CD4-positive, alpha-beta T cell treated with Interleukin-15 for 1 hour (primary cell): ENCODE data around the gene CPLX1.

Experiments
- DNase-seq: peaks from one replicate; pipeline ENCODE4 v3.0.0-alpha.2; 2020

CPLX1 gene

DNA sequence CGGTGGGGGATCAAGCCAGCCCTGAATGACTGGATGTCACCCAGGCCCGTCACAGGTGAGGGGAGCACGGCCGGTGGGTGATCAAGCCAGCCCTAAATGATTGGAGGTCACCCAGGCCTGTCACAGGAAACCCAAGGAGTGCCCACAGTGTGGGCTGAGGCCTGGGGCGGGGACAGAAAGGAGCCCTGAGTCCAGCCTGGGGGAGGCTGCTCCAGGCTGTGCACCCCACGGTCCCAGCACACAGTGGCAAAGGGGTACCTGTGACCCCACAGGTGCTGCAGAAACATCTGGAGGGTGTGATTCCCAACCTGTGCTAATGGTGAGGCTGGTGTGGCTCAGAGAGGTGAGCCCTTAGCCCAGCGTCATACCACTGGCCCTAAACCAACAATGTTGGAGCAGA lies 6.2 kb upstream of the CPLX1 start:
- DNase-seq = no peak

DNA sequence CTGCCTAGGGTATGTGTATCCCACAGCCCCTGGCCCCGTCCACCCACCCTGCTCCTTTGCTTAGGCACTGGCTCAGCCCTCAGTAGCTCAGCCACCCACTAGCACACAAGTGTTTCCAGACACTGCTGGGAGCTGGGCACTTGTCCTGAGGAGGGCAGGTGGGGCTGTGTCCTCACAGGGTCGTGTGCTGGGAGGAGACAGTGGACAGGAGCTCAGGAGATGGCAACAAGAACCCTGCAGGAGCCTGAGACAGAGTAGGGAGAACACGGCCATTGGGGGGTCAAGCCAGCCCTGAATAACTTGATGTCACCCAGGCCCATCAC lies 5.5 kb upstream of the CPLX1 start:
- DNase-seq = no peak

- no peak for DNase-seq
Measured at GRCh38 chr4:830601-831482, 4.9 kb upstream of the CPLX1 start.

DNA sequence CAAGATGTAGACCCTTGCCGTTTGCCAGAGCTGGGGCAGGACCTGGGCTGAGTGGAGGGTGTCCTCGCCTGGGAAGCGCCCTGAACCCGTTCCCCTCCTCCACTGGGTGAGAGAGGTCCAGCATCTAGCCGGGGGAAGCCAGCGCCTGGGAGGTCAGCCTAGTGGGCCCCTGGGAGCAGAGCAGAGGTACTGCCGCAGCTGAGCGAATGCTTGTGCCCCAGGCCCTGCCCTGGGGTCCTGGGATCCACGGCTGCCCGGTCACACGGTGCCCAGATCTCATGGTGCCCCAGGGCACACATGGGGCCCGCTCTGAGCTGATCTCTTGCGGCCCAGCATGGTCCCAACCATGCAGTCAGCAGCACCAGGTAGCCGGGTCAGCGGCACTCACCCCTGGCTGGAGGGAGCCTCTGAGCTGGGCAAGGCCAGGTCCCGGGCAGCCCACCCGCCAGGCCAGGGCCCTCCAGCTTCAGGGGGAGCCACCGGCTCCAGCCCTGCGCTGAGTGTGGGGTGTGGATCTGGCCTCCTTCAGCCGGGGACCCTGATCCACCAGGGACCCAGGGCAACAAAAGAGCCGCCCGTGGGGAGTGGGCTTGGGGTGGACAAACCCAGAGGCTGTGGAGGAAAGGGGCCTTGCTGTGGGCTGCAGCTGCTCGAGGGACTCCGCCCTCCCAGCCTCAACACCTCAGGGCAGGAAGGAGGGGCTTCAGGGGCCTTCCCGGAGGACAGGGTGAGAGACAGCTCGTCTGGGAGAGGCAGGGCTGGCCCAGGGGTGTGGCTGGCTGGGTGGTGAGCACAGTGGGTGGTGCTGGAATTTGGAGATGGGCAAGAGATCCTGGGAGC lies 4.1 kb upstream of the CPLX1 start:
- no peak for DNase-seq

- DNase-seq = peak; percentile 6
Measured at GRCh38 chr4:829291-829690, 3.4 kb upstream of the CPLX1 start.

DNA sequence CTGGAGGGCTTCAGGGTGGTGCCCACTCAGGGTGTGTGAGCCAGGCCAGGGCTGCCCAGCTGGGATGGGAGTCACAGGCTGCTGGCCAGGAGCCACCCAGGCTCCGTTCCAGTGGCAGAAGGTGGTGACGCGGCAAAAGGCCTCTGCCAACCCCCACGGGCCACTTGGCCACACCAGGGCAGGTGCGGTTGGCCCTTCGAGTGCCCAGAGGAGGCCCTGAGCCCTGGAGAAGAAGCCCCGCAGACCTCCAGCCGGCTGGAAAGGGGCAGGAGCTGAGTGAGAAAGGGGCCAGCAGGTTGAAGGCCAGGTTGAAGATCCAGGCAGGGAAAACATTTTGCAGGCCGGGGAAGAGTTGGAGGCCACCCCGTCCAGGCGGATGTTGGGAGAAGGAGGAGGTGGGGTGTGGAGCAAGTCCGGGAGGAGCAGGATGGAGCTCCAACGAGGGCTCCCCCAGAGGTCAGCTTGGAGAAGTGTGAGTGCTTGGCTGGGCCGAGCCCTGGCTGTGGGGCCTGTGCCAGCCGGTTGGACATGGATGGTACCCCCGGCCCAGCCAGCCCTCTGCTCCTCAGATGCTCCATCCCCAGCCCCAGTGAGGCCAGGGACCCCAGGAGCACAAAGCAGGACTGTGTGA lies 2.8 kb upstream of the CPLX1 start:
- peak; percentile 6 for DNase-seq

DNA sequence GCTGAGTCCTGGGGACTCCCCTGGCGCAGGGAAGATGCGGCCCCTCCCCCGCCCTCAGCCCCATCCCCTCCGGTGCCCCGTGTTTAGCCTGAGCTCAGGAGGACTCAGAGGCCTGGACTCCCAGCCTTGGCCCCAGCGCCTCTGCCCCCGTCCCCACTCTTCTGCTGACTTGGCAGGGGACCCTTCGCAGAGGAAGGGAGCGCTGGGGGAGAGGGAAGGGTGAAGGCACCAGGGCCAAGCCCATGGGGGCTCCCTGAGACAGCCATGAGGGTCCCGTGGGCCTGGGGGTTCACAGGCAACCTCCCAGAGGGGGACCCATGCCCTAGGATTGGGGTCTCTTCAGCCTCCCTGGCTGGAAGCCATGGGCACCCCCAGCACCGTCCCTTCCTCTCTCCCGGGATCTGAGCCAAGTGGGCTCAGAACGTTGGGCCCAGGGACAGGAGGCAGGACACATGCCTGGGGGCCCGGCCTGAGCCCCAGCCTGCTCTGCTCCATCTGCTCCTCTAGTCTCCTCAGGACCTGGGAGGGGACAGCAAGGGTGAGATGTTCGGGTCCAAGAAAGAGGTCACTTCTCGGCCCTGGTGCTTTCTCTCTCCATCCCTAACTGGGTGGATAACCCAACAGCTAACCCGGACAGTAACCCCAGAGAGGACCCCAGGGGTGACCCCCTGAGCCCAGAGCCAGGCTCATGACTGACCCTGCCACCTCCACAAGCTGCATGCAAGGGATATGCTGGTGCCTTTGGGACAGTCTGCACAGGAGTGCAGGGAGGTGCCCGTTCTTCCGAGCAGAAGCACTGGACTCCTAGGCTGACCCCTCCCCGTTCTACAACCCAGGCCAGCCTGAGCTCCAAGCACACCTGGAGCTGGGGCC lies 1.5 kb upstream of the CPLX1 start:
- DNase-seq = no peak

DNA sequence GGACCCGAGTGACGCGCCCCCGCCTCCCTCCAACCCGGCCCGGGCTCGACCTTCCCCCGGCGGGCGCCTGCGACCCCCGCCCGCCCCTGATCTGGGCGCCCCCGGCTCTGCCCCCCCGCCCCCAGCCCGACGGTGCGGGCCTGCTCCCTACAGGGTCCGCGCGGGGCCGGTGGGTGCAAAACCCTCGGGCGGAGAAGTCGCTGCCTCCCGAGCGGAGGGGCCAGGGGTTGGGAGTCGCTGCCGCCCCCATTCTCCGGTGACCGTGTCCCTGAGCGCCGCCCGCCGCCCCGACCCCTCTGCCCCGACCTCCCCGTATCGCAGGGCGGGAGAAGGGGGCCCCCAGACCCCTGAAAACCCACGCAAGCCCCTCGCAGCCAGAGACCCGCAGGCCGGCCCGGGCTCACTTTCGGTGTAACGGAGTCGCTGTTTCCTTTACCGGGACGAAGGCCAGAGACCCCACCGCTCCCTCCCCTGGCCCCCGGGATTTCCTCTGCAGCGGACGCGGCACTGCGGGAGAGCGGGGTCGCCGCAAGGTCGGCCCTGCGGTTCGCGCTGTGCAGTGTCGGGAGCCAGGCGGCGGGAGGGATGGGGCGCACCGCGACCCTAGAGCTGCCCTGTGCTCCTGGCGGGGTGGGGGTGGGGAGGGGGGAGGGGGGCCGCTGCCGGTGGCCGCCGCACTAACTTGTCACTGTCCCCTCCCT lies 729 bp upstream of the CPLX1 start:
- DNase-seq = no peak

DNA sequence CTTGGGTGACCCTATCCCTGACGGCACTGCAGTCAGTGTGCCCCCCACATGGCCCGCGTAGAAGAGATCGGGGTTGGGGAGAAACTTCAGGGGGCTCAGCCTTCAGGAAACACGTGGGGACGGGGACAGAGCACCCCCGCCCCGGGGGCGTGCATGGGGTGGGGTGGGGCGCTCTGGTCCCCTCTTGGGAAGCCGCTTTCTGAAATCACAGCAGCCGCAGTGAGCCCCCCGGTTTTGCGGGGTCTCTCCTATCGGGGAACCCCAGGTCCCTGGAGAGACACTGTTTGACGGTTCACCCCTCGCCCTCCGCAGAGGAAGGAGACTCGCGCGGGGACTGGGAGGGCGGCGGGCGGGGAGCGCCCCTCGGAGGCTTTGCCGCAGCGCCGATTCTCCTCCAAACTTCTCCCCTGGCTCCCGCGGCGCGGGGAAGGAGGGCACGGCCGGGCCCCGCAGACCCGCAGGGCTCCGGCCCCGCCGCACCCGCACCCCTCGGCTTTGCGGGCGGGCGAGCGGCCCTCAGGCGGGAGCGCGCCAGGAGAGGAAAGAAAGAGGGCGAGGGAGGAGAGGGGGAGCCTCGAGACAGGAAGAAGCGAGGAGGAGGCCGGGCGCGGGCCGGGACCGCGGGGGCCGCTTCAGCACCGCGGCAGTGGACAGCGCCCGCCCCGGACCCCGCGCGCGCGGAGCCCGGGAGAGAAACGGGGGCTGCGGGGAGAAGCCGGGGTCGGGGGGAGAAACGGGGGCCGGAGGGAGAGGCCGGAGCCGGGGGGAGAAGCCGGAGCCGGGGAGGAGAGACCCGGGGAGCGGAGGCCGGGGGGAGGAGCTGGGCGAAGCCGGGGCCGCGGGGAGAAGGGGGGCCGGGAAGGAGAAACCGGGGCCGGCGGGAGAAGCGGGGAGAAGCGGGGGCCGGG lies 612 bp downstream of the CPLX1 start:
- peak; percentile 17 for DNase-seq

GRCh38 chr4:824461-825062 lies 1.4 kb downstream of the CPLX1 start:
- peak; percentile 11 for DNase-seq

DNA sequence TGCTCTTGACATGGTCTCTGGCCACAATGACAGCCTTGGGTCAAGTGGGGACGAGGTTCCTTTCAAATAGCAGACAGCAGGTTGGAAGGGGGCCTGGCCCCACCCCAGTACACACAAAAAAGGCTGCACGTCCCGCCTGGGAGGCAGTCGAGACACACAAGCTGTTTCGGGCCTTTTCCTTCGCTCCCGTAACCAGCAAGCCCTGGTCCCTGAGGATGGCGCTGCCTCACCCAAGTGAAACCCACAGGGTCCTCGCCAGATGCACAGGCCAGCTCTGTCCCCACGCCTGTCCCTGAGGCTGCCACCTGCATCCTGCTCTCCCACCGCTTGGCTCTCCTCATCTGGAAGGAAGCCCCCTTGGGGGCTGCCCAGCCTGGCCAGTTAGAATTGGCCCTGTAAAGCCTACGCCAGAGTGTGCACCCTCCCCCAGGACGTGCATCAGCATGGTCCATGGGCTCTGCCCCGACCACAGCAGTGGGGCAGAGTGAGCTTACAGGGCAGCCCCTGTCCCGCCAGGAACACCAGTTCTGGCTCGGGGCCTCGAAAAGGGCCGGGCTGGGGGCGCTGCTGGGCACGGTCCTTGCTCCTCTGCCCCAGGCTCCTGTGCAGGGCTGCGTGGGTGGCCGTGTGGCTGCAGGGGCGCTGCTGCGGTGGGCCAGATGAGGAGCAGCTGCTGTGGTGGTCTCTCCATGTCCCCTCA lies 2.0 kb downstream of the CPLX1 start:
- peak; percentile 12 for DNase-seq

GRCh38 chr4:823176-823760 lies 2.7 kb downstream of the CPLX1 start:
- DNase-seq = peak; percentile 14

GRCh38 chr4:822361-823175 lies 3.4 kb downstream of the CPLX1 start:
- DNase-seq = no peak

DNA sequence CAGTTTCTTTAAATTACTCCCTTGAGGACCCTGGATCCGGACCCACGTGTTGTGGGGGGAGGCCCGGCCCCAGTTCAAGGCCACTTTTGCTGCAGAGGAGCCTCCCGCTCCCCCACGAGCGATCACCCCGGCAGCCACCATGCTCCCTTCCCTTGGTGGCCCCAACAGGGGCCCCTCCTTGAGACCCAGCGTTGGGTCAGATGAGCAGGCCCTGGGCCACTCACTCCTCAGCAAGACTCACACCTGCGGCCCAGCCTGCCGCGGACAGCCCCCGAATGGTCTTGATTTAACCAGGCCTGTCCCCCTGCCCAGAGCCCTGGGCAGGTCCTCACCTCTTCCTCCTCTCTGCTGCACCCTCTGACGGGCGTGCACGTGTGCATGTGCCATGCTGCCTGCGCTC lies 4.3 kb downstream of the CPLX1 start:
- DNase-seq = peak; percentile 11

DNA sequence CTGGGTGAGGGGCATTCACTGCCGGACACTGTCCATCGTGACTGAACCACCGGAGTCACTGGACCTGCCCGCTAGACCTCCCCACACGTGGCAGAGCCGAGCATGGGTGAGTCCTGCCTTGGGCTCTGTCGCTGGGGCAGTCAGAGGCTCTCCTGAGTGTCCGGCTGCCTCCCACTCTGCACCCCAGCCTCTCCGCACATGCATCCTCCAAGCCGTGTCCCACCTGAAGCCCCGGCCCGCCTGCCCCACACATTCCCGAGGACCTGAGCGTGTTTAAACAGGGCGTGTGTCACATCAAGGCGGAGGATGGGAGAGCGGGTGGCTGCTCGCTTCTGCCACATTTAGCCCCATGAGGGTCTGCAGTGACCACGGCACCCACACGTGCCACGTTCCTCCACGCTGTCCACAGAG lies 4.7 kb downstream of the CPLX1 start:
- no peak for DNase-seq

DNA sequence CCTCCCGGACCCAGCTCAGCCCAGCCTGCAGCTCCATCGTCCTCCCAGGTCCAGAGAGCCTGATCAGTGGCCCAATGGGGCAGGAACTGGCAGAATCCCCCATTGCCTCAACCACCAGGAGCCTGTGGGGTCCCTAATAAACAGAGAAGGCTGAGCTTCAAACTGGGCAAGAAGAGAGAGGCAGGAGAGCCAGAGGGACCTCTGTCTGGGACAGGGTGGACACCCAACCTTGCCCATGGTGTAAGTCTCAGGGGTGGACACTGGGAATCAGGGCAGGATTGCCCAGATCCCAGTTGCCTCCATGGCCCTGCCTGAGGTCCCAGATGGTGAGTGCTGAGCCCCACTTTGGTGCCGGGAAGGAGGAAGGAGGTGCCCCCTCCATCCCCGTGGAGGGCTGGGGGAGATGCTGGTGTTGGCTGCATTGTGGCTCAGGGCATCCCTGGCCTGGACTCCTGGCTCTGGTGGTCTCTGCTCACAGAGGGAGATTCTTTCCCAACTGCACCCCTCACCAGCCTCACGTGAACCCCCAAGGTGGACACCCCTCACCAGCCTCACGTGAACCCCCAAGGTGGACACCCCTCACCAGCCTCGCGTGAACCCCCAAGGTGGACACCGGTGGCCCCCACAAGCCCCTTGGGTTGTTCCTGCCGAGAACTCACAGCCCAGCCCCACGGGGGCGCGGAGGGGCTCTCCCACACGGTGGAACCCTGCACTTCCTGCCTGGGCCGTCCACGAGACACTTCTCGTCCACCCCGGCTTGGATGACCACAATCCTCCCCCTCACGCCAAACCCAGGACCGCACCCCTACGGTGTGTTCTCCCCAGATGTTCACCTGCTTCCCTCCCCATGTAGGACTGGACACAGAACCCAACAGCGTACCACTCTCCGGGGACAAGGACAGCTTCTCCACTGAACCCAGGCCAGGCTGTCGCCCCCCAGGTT lies 5.4 kb downstream of the CPLX1 start:
- DNase-seq = peak; percentile 14
